C1 segment of cervical spinal cord (tissue), 14 donors: ENCODE data around the gene SEC16B.
"Not testable (repeated sequence)": the region's sequence is repeated elsewhere in the genome, so short reads cannot be mapped to it uniquely, and the experiment has no call there.

ENCODE experiments used
- DNase-seq, 14 donors: peaks; one replicate each; lab custom pipeline; 2025; lab: John Stamatoyannopoulos, UW

The SEC16B gene, protein sequence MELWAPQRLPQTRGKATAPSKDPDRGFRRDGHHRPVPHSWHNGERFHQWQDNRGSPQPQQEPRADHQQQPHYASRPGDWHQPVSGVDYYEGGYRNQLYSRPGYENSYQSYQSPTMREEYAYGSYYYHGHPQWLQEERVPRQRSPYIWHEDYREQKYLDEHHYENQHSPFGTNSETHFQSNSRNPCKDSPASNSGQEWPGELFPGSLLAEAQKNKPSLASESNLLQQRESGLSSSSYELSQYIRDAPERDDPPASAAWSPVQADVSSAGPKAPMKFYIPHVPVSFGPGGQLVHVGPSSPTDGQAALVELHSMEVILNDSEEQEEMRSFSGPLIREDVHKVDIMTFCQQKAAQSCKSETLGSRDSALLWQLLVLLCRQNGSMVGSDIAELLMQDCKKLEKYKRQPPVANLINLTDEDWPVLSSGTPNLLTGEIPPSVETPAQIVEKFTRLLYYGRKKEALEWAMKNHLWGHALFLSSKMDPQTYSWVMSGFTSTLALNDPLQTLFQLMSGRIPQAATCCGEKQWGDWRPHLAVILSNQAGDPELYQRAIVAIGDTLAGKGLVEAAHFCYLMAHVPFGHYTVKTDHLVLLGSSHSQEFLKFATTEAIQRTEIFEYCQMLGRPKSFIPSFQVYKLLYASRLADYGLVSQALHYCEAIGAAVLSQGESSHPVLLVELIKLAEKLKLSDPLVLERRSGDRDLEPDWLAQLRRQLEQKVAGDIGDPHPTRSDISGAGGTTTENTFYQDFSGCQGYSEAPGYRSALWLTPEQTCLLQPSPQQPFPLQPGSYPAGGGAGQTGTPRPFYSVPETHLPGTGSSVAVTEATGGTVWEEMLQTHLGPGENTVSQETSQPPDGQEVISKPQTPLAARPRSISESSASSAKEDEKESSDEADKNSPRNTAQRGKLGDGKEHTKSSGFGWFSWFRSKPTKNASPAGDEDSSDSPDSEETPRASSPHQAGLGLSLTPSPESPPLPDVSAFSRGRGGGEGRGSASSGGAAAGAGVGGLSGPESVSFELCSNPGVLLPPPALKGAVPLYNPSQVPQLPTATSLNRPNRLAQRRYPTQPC

GRCh38 chr1:177969825-177970371 is at the start of gene SEC16B:
Gene SEC16B (minus strand): TSS chr1:177970058. CDS start chr1:177967981, 2,077 bp downstream.
- DNase-seq = no peak

DNA sequence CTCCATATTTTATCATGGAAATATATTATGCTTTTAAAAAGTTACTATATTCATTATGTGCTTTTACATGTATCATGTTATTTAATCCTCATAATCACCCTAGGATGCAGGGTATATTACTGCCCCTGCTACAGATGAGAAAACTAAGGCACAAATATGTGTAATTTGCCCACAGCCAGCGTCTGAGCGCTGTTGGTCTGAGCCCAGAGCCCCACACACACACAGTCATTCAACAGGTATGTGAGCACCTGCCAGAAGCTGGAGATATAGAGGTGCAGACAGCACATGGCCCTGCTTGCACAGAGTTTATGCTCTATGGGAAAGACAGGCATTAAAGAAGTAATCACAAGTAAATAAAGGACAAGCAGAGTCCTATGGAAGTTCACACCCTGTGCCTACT is 49.8 kb upstream of the SEC16B start:
- no peak for DNase-seq

DNA sequence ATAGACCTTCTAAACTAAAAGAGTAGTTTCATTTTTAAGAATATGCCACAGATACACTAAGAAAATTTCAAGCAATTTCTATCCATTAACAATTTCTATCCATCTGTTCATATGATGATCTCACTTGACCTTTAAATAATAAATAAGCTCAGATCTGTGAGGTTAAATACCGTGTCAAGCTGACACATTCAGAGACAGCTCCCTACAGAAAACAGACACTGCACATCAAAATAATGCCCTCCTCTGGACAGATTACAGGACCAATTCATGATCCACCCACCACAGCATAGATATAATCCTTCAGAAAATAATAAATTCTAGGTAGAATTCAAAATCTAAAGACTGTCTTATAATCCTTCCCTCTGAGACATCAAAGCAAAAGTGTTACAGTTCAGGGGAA is 49.4 kb upstream of the SEC16B start:
- DNase-seq = no peak

- no peak for DNase-seq
Measured at GRCh38 chr1:178017517-178017916, 47.7 kb upstream of the SEC16B start.

GRCh38 chr1:178011864-178012503 is 42.1 kb upstream of the SEC16B start:
- no peak for DNase-seq

DNA sequence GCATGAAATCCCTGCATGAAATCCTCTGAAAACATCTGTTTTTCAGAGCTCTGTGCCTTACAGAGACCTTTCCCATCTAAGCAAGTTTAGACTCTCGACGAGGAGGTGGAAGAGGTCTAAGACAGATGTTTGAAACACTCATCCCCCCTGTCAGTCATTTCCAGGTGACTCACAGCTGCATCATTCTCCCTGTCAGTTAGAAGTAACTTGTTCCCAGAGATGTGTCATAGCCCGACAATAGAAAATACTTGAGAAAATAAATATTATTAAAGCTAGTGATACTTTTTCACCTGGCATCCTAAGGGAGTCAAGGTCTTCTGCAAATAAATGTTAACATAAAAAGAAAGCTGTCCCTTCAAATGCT is 41.6 kb upstream of the SEC16B start:
- DNase-seq = no peak

DNA sequence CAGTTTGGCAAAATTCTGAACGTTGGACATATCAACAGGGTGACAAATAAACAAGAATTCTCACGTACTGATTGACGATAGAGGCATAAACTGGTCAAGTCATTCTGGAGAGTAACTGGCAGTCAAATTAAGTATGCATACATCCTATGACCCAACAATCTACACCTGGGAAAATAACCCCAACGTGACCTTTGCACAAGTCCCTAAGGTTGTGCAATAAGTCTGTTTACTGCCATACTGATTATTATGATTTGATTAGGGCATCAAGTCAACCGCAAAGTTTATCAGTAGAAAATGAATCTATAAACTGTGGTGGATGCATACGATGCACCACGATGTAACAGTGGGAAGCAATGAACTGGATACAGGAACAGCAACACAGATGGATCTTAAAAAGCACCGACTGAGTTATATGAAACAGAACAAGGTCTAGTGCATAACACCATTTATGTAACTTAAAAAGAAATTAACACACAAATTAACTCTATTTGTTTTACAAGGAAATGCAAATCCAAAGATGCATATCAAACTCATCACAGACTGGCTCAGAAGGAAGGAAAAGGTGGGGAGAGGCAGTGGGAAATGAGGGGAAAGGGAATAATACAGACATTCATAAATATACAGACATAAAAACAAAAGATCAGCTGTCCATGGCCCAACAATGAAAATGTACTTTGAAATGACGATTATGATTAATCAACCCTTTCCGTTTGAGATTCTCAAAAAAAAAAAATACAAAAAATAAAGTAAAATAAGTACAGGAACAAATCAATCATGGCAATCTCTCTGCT is 41.0 kb upstream of the SEC16B start:
- DNase-seq = no peak

GRCh38 chr1:178006043-178006442 is 36.2 kb upstream of the SEC16B start:
- DNase-seq = no peak

- DNase-seq = no peak
Measured at GRCh38 chr1:178005450-178005849, 35.6 kb upstream of the SEC16B start.

DNA sequence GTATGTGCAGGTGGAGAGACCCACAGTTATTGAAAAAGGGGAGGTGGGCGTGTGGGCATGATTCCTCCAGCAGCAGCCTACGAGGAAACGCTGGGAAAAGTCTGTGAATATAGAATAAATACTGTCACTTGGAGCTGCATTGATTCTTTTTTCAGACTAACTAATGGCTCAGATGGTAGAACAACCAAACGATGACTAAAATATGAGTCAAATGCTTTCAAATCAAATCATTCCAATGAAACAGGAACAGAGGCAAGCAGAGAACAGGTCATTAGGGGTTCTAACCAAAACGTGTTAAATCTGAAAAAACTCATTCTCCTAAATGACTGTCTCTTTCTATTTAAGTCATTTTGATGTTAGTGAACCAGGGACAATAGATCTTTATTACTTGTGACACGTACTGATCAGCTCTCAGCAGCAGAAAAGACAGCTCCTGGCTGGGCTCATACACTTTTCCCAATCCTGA is 35.1 kb upstream of the SEC16B start:
- no peak for DNase-seq

- no peak for DNase-seq
Measured at GRCh38 chr1:177998696-177999631, 29.1 kb upstream of the SEC16B start.

DNA sequence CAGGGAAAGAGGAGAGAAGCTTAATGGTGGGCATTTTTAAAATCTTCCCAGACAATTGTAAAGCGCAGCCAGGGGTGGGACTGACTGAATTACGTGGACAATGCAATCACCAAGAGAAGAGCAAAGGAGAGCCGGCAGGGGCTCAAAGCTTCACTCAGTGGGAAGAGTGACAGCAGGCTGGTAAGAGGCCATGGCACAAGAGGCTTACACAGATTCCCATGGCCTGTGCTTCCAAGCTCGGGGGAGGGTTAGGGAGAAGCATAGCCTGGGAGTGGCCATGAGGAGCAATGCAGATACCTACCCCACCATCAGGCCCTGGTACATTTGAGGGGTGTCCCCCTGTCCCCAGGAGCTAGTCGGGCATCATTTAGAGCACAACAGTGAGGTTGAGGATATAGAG is 27.1 kb upstream of the SEC16B start:
- DNase-seq = no peak

DNA sequence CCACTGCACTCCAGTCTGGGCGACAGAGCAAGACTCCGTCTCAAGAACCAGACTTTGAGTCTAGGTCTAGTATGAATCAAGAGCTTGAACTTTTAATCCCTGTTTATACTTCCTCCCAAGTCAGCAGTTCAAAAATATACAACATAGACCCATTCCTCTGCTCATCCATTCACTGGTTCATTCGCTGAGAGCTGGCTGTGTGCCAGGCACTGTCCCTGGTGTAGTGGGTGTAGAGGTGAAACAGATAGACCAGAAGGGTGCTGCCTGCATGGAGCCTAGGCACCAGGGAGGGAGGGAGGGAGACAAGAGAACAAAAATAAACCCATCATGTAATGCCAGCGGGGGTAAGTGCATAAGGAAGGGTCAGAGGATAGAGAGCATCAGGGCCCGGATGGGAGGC is 25.5 kb upstream of the SEC16B start:
- no peak for DNase-seq

DNA sequence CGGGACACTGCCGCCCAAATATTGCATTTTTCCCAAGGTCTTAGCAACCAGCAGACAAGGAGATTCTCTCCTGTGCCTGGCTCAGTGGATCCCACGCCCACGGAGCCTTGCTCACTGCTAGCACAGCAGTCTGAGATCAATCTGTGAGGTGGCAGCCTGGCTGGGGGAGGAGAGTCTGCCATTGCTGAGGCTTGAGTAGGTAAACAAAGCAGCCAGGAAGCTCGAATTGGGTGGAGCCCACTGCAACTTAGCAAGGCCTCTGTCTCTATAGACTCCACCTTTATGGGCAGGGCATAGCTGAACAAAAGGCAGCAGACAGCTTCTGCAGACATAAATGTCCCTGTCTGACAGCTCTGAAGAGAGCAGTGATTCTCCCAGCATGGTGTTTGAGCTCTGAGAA is 16.4 kb upstream of the SEC16B start:
- not testable (repeated sequence) for DNase-seq

- DNase-seq = no peak
Measured at GRCh38 chr1:177984761-177985160, 14.9 kb upstream of the SEC16B start.

DNA sequence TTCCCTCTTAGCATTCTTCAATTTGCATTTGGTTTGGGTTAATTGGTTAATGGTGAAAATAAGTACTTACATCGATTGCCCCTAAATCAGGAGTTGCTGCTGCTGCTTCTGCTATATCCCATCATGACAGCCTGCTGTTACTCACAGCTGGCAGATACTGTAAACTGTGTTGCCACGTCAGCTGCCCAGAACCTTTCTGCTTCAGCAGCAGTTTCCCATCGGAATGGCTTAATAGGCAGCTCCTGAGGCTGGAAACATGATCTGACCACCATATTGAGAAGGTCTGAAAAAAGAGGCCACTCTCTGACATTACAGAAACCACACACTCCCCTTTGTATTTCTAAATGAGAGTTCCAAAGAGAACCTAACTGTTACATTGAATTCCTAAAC is 14.3 kb upstream of the SEC16B start:
- peak in 11 of 14 donors; percentile 2 to 46 (median 25) for DNase-seq

DNA sequence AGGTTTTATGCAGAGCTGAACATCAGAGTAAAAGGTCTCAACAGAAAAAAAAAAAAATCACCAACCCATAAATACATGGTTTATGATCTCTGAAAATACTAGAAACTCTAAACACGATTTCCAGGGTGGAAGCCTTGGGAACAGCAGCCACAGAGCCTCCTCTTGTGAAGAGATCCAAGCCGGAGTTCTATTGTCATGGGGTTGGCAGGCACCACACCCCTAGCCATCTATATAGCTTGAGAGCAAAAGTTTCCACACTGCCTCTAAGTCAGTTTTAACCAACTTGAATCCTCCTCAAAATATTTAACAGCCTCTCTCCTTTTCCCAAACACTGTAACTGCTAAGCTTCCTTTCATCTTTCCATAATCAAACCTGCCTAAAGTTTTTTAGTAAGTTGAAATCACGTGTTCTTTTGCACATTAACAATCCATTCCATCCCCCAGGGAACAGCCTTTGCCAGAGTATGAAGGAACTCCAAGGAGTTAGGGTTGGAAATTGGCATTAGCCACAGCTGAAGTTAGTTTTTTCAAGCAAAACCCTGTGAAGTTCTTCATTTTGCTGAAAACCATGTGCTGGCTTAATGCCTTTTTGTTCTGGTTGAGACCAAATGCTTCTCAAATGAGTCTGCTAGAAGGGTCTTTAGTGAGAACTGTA is 13.8 kb upstream of the SEC16B start:
- DNase-seq = no peak

- no peak for DNase-seq
Measured at GRCh38 chr1:177983077-177983476, 13.2 kb upstream of the SEC16B start.

DNA sequence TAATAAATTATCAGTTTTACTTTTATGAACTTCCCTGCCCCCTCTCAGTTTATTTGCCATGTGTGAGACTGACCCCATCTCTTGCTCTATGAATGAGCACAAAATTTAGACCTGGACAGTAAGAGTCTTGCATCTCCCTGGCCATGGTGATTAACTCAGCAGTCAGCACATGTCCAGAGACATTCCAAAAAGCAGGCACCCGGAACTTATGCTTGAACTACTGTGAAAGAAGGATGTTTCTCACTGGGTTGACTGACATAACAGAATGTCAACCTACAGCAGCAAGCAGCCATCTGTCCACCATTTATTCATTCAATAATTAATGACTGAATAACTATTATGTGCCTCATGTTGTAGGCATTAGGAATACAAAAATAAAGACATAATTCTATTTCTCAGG is 11.3 kb upstream of the SEC16B start:
- DNase-seq = no peak
